Mesenchymal stem cell (in vitro differentiated cells and primary cell): Measurements from ENCODE around the gene PRSS16.

Experiments used
- DNase-seq: peaks from one replicate; pipeline ENCODE4 v3.0.0-alpha.2; 2013
- H2AFZ ChIP-seq: one replicate; pipeline ENCODE4 v1.6.1; 2013; ENCODE audit warnings: low read depth, mild to moderate bottlenecking, control low read depth, inconsistent platforms, low read length, moderate library complexity
- H2AK5ac ChIP-seq: 2 replicates; pipeline ENCODE4 v1.6.1; 2013; ENCODE audit warnings: low read length, moderate library complexity, mild to moderate bottlenecking, inconsistent platforms; ENCODE audit not compliant: severe bottlenecking
- H2BK120ac ChIP-seq: one replicate; pipeline ENCODE4 v1.6.1; 2013; ENCODE audit warnings: low read depth, mild to moderate bottlenecking, inconsistent platforms, low read length, moderate library complexity
- H2BK12ac ChIP-seq, 2 experiments: one replicate each; pipeline ENCODE4 v1.6.1; 2013; ENCODE audit warnings: inconsistent platforms in 2 of 2, low read length in 2 of 2, mild to moderate bottlenecking in 2 of 2, moderate library complexity in 2 of 2, control low read depth in 1 of 2
- H2BK15ac ChIP-seq: one replicate; pipeline ENCODE4 v1.6.1; 2013; ENCODE audit warnings: mild to moderate bottlenecking, low read depth, inconsistent platforms; ENCODE audit not compliant: poor library complexity, severe bottlenecking
- H2BK5ac ChIP-seq: 2 replicates; pipeline ENCODE4 v1.6.1; 2013; ENCODE audit warnings: low read depth, mild to moderate bottlenecking, low read length, control low read depth, inconsistent platforms; ENCODE audit not compliant: poor library complexity, severe bottlenecking
- H3K14ac ChIP-seq, 2 experiments: one replicate each; pipeline ENCODE4 v1.6.1; 2013; ENCODE audit warnings: inconsistent platforms in 2 of 2, low read length in 2 of 2, control low read depth in 1 of 2, mild to moderate bottlenecking in 1 of 2, moderate library complexity in 1 of 2
- H3K18ac ChIP-seq, 2 experiments: one replicate each; pipeline ENCODE4 v1.6.1; 2013; ENCODE audit warnings: inconsistent platforms in 2 of 2, low read length in 2 of 2, control low read depth in 1 of 2, low read depth in 1 of 2, mild to moderate bottlenecking in 1 of 2
- H3K23ac ChIP-seq, 2 experiments: one replicate each; pipeline ENCODE4 v1.6.1; 2013; ENCODE audit warnings: inconsistent platforms in 2 of 2, low read length in 2 of 2, mild to moderate bottlenecking in 2 of 2, moderate library complexity in 2 of 2, control low read depth in 1 of 2
- H3K27ac ChIP-seq: 2 replicates; pipeline ENCODE4 v1.5.1; 2013; ENCODE audit warnings: mild to moderate bottlenecking, moderate library complexity, low read length, control low read depth, inconsistent platforms; ENCODE audit not compliant: poor library complexity, severe bottlenecking
- H3K27me3 ChIP-seq, 2 experiments: 2 replicates each; pipeline versions ENCODE4 v1.6.1 to v1.7.0; 2013; ENCODE audit warnings: low read length in 2 of 2, mild to moderate bottlenecking in 2 of 2, moderate library complexity in 2 of 2, control low read depth in 1 of 2, inconsistent platforms in 1 of 2; ENCODE audit not compliant: control insufficient read depth in 1 of 2, insufficient read depth in 1 of 2
- H3K36me3 ChIP-seq, 2 experiments: 2 replicates each; pipeline versions ENCODE4 v1.6.1 to v1.7.0; 2013; ENCODE audit warnings: low read length in 2 of 2, control low read depth in 1 of 2, inconsistent platforms in 1 of 2, low read depth in 1 of 2, mild to moderate bottlenecking in 1 of 2; ENCODE audit not compliant: insufficient read depth in 2 of 2, control insufficient read depth in 1 of 2
- H3K4ac ChIP-seq, 2 experiments: one replicate each; pipeline ENCODE4 v1.6.1; 2013; ENCODE audit warnings: inconsistent platforms in 2 of 2, low read length in 2 of 2, mild to moderate bottlenecking in 2 of 2, moderate library complexity in 2 of 2, control low read depth in 1 of 2, low read depth in 1 of 2
- H3K4me1 ChIP-seq: 2 replicates; pipeline ENCODE4 v1.6.1; 2013; ENCODE audit warnings: low read depth, low read length, control low read depth; ENCODE audit not compliant: control insufficient read depth, insufficient read depth
- H3K4me2 ChIP-seq: 2 replicates; pipeline ENCODE4 v1.6.1; 2013; ENCODE audit warnings: low read length, mild to moderate bottlenecking, inconsistent platforms; ENCODE audit not compliant: poor library complexity, severe bottlenecking
- H3K4me3 ChIP-seq, 2 experiments: 2 replicates each; pipeline versions ENCODE4 v1.5.1 to v1.7.0; 2013; ENCODE audit warnings: low read length in 2 of 2, mild to moderate bottlenecking in 2 of 2, control low read depth in 1 of 2, low read depth in 1 of 2; ENCODE audit not compliant: insufficient read depth in 1 of 2
- H3K79me1 ChIP-seq: replicated peaks from 2 replicates; pipeline ENCODE4 v1.6.1; 2013; ENCODE audit warnings: mild to moderate bottlenecking, control low read depth, low read length, inconsistent platforms; ENCODE audit not compliant: poor library complexity, severe bottlenecking
- H3K9ac ChIP-seq: 2 replicates; pipeline ENCODE4 v1.7.0; 2013; ENCODE audit warnings: mild to moderate bottlenecking, low read length, moderate library complexity
- H3K9me3 ChIP-seq: 2 replicates; pipeline ENCODE4 v1.7.0; 2013; ENCODE audit warnings: mild to moderate bottlenecking, low read length; ENCODE audit not compliant: control insufficient read depth
- H4K8ac ChIP-seq: one replicate; pipeline ENCODE4 v1.6.1; 2013; ENCODE audit warnings: inconsistent platforms, mild to moderate bottlenecking, low read length, moderate library complexity
- H4K91ac ChIP-seq: one replicate; pipeline ENCODE4 v1.6.1; 2013; ENCODE audit warnings: mild to moderate bottlenecking, low read length, inconsistent platforms
- WGBS: methylation state at CpG from one replicate; pipeline ENCODE4 v1.1.7; 2013; ENCODE audit warnings: mixed read lengths; 5-methylcytosine and 5-hydroxymethylcytosine counted together

PRSS16 gene

GRCh38 chr6:27242589-27243265, 4.8 kb upstream of the PRSS16 start:
- H3K79me1 ChIP-seq: no peaks in the 10 kb centered on the region
- no peak overlapping the region for H3K9ac ChIP-seq
- no peak overlapping the region for H2BK5ac ChIP-seq
- no peak overlapping the region for H3K4me3 ChIP-seq
- no peak for DNase-seq
- WGBS: 79% methylated on average over 14 of the region's 14 CpGs
- H3K4me1 ChIP-seq: peaks cover 5% of the 10 kb centered on the region
- no peak overlapping the region for H2BK12ac ChIP-seq
- H2BK120ac ChIP-seq: no peak overlapping the region
- H4K8ac ChIP-seq: no peak overlapping the region
- H3K23ac ChIP-seq: no peak overlapping the region
- no peak overlapping the region for H2AFZ ChIP-seq
- peaks cover 4% of the 10 kb centered on the region for H3K9me3 ChIP-seq
- no peaks in the 10 kb centered on the region for H3K36me3 ChIP-seq
- H3K4ac ChIP-seq: no peak overlapping the region
- no peak overlapping the region for H3K18ac ChIP-seq
- no peak overlapping the region for H3K14ac ChIP-seq
- no peak overlapping the region for H3K4me2 ChIP-seq
- H2AK5ac ChIP-seq: no peak overlapping the region
- peaks cover 16 to 47% of the 10 kb centered on the region in 2 experiments for H3K27me3 ChIP-seq
- H2BK15ac ChIP-seq: no peak overlapping the region
- H3K27ac ChIP-seq: no peak overlapping the region
- H4K91ac ChIP-seq: no peak overlapping the region

GRCh38 chr6:27248783-27249182, 1.3 kb downstream of the PRSS16 start:
- H3K23ac ChIP-seq: no peak overlapping the region
- H2BK5ac ChIP-seq: no peak overlapping the region
- DNase-seq: no peak
- 69% methylated on average over 2 of the region's 3 CpGs for WGBS
- no peak overlapping the region for H3K4me3 ChIP-seq
- no peak overlapping the region for H3K4me2 ChIP-seq
- no peak overlapping the region for H2BK15ac ChIP-seq
- no peaks in the 10 kb centered on the region for H3K36me3 ChIP-seq
- H3K4me1 ChIP-seq: peaks cover 10% of the 10 kb centered on the region
- no peak overlapping the region for H2BK120ac ChIP-seq
- H4K91ac ChIP-seq: no peak overlapping the region
- peaks cover 65 to 73% of the 10 kb centered on the region in 2 experiments for H3K27me3 ChIP-seq
- H3K4ac ChIP-seq: no peak overlapping the region
- H3K9ac ChIP-seq: no peak overlapping the region
- no peak overlapping the region for H2AFZ ChIP-seq
- no peak overlapping the region for H3K14ac ChIP-seq
- no peak overlapping the region for H3K27ac ChIP-seq
- no peak overlapping the region for H4K8ac ChIP-seq
- no peak overlapping the region for H3K18ac ChIP-seq
- no peaks in the 10 kb centered on the region for H3K79me1 ChIP-seq
- no peak overlapping the region for H2BK12ac ChIP-seq
- no peak overlapping the region for H2AK5ac ChIP-seq
- H3K9me3 ChIP-seq: no peaks in the 10 kb centered on the region

- Histone ChIP-seq H2AK5ac (no peak overlapping the region), H3K79me1 (no peaks in the 10 kb centered on the region), H2BK12ac (no peak overlapping the region), H2BK15ac (no peak overlapping the region), H3K14ac (no peak overlapping the region), H3K36me3 (no peaks in the 10 kb centered on the region), H4K91ac (no peak overlapping the region), H3K4me2 (peak overlapping the region; percentile 55), H2AFZ (peak overlapping the region; percentile 68), H3K18ac (no peak overlapping the region), H3K27me3 (peaks cover 80 to 90% of the 10 kb centered on the region in 2 experiments), H3K4me1 (peaks cover 11% of the 10 kb centered on the region), H3K9me3 (no peaks in the 10 kb centered on the region), H3K23ac (no peak overlapping the region), H2BK120ac (no peak overlapping the region), H3K9ac (no peak overlapping the region), H4K8ac (no peak overlapping the region), H3K27ac (no peak overlapping the region), H3K4me3 (peak overlapping the region; percentile 66 to 68), H3K4ac (no peak overlapping the region), H2BK5ac (no peak overlapping the region)
- no peak for DNase-seq
- WGBS: 4% methylated on average over 32 of the region's 35 CpGs
Measured at GRCh38 chr6:27250277-27251111, 3.0 kb downstream of the PRSS16 start.

GRCh38 chr6:27251112-27251605, 3.7 kb downstream of the PRSS16 start:
- peak; percentile 30 for DNase-seq
- Histone ChIP-seq H3K4me3 (peak overlapping the region; percentile 66 to 68), H3K14ac (no peak overlapping the region), H2BK15ac (no peak overlapping the region), H3K18ac (no peak overlapping the region), H3K36me3 (no peaks in the 10 kb centered on the region), H3K79me1 (no peaks in the 10 kb centered on the region), H3K27me3 (peaks cover 79 to 95% of the 10 kb centered on the region in 2 experiments), H3K27ac (no peak overlapping the region), H3K4me1 (peaks cover 11% of the 10 kb centered on the region), H3K4me2 (peak overlapping the region; percentile 92), H3K23ac (no peak overlapping the region), H3K9me3 (no peaks in the 10 kb centered on the region), H4K91ac (no peak overlapping the region), H2BK5ac (no peak overlapping the region), H4K8ac (no peak overlapping the region), H2AFZ (peak overlapping the region; percentile 68), H2BK120ac (no peak overlapping the region), H2BK12ac (no peak overlapping the region), H3K4ac (no peak overlapping the region), H3K9ac (no peak overlapping the region), H2AK5ac (no peak overlapping the region)
- under 1% methylated on average over 32 of the region's 32 CpGs for WGBS
